Neural cell (in vitro differentiated cells): Measurements from ENCODE around the gene ANKRD33B. TPM values are rescaled to one million over a fixed set of nuclear protein-coding genes. Genes with fewer than 3 reads are reported as not detected.
"Not testable (repeated sequence)": the region's sequence is repeated elsewhere in the genome, so short reads cannot be mapped to it uniquely, and the experiment has no call there.

ENCODE experiments used
- H2AFZ ChIP-seq: fragments of 200-600, 300-800 bp; sonication (generic), shearing (Covaris generic); 2 replicates; pipeline ENCODE4 v1.6.0; 2014; ENCODE audit warnings: low read depth, mild to moderate bottlenecking, antibody characterized with exemption, low read length, moderate library complexity
- H3F3A ChIP-seq: fragments of 200-600 bp; shearing (Covaris generic); 2 replicates; pipeline ENCODE4 v1.6.1; 2016; ENCODE audit warnings: mild to moderate bottlenecking, moderate library complexity, mixed read lengths, antibody characterized with exemption, low read length; ENCODE audit not compliant: insufficient read depth, poor library complexity, severe bottlenecking
- H3K27ac ChIP-seq: fragments of 200-600, 300-800 bp; sonication (generic), shearing (Covaris generic); 2 replicates; pipeline ENCODE4 v1.5.1; 2014; ENCODE audit warnings: mild to moderate bottlenecking, low read length, moderate library complexity
- H3K27me3 ChIP-seq: fragments of 300-800, 200-600 bp; sonication (generic), shearing (Covaris generic); 2 replicates; pipeline ENCODE4 v1.6.0; 2014; ENCODE audit warnings: mild to moderate bottlenecking, low read depth, low read length, moderate library complexity; ENCODE audit not compliant: insufficient read depth
- H3K36me3 ChIP-seq: fragments of 300-800, 200-600 bp; sonication (generic), shearing (Covaris generic); 2 replicates; pipeline ENCODE4 v1.5.1; 2014; ENCODE audit warnings: mild to moderate bottlenecking, antibody characterized with exemption, low read length, moderate library complexity; ENCODE audit not compliant: insufficient read depth
- H3K4me2 ChIP-seq: fragments of 300-800, 200-600 bp; sonication (generic), shearing (Covaris generic); 2 replicates; pipeline ENCODE4 v1.6.0; 2014; ENCODE audit warnings: mild to moderate bottlenecking, low read length
- H3K4me3 ChIP-seq: fragments of 300-800, 200-600 bp; sonication (generic), shearing (Covaris generic); 2 replicates; pipeline ENCODE4 v1.5.1; 2014; ENCODE audit warnings: mild to moderate bottlenecking, low read length, moderate library complexity
- H3K79me2 ChIP-seq: fragments of 200-600 bp; shearing (Covaris generic); replicated peaks from 2 replicates; pipeline ENCODE4 v1.6.0; 2014; ENCODE audit warnings: mild to moderate bottlenecking, low read length, moderate library complexity; ENCODE audit not compliant: insufficient read depth
- H3K9ac ChIP-seq: fragments of 300-800, 200-600 bp; sonication (generic), shearing (Covaris generic); 2 replicates; pipeline ENCODE4 v1.6.1; 2016; ENCODE audit warnings: mild to moderate bottlenecking, low read length, mixed read lengths
- H3K9me2 ChIP-seq: fragments of 200-600 bp; shearing (Covaris generic); 2 replicates; pipeline ENCODE4 v1.6.1; 2016; ENCODE audit warnings: mild to moderate bottlenecking, low read length, mixed read lengths; ENCODE audit not compliant: insufficient read depth
- H3K9me3 ChIP-seq: fragments of 200-600, 300-800 bp; sonication (generic), shearing (Covaris generic); 2 replicates; pipeline ENCODE4 v1.6.1; 2016; ENCODE audit warnings: mild to moderate bottlenecking, mixed run types, low read length, moderate library complexity, mixed read lengths
- H4K20me1 ChIP-seq: fragments of 200-600 bp; shearing (Covaris generic); 2 replicates; pipeline ENCODE4 v1.6.1; 2016; ENCODE audit warnings: mild to moderate bottlenecking, mixed run types; ENCODE audit not compliant: insufficient read depth
- EP300 ChIP-seq: fragments of 450-650 bp; conservative IDR thresholded peaks from 2 replicates; pipeline ENCODE4 v1.6.1; 2014; ENCODE audit warnings: antibody characterized with exemption, mild to moderate bottlenecking, moderate library complexity; ENCODE audit not compliant: poor library complexity, severe bottlenecking
- EZH2 ChIP-seq: fragments of 200-600, 300-800 bp; shearing (Covaris generic), sonication (generic); IDR thresholded peaks from 2 replicates; pipeline ENCODE4 v1.6.1; 2014; ENCODE audit warnings: antibody characterized with exemption, low read length, borderline replicate concordance, mild to moderate bottlenecking; ENCODE audit not compliant: insufficient read depth, poor library complexity, severe bottlenecking
- MXI1 ChIP-seq: fragments of 450-650 bp; conservative IDR thresholded peaks from 2 replicates; pipeline ENCODE4 v1.6.1; 2014; ENCODE audit warnings: antibody characterized with exemption, mild to moderate bottlenecking; ENCODE audit not compliant: poor library complexity, severe bottlenecking
- POLR2AphosphoS5 ChIP-seq: IDR thresholded peaks from 2 replicates; pipeline ENCODE4 v1.6.1; 2012
- RAD21 ChIP-seq: fragments of 450-650 bp; conservative IDR thresholded peaks from 2 replicates; pipeline ENCODE4 v1.6.1; 2014; ENCODE audit warnings: antibody characterized with exemption, mild to moderate bottlenecking, moderate library complexity
- SMC3 ChIP-seq: fragments of 450-650 bp; conservative IDR thresholded peaks from 2 replicates; pipeline ENCODE4 v1.6.1; 2014; ENCODE audit warnings: antibody characterized with exemption, mild to moderate bottlenecking, moderate library complexity; ENCODE audit not compliant: poor library complexity
- TAF1 ChIP-seq: IDR thresholded peaks from 2 replicates; pipeline ENCODE4 v1.6.1; 2012; ENCODE audit warnings: low read depth
- polyA plus RNA-seq: library from polyadenylated mRNA; depleted of rRNA; stranded (reverse); fragments of >200 nt; gene quantifications from 2 replicates; pipeline ENCODE4 v1.2.3, GENCODE V29; 2014
- TF ChIP-seq, protein P1 (sequence below): fragments of 450-650 bp; IDR thresholded peaks from 2 replicates; pipeline ENCODE4 v1.5.1; 2014; ENCODE audit warnings: antibody characterized with exemption, mild to moderate bottlenecking, moderate library complexity; ENCODE audit not compliant: poor library complexity, severe bottlenecking
- TF ChIP-seq, protein P2 (sequence below): IDR thresholded peaks from 2 replicates; pipeline ENCODE4 v1.6.1; 2012; ENCODE audit warnings: borderline replicate concordance

The ANKRD33B gene
- polyA plus RNA-seq, 1 donor from 2014 or later = not detected

GRCh38 chr5:10573487-10574145 is 9.7 kb downstream of the ANKRD33B start:
- Histone ChIP-seq H2AFZ (no peak overlapping the region), H3K9me3 (no peaks in the 10 kb centered on the region), H4K20me1 (no peaks in the 10 kb centered on the region), H3K4me2 (no peak overlapping the region), H3F3A (no peaks in the 10 kb centered on the region), H3K36me3 (no peaks in the 10 kb centered on the region), H3K9ac (no peak overlapping the region), H3K4me3 (no peak overlapping the region), H3K27me3 (no peaks in the 10 kb centered on the region), H3K9me2 (no peaks in the 10 kb centered on the region), H3K27ac (no peak overlapping the region), H3K79me2 (no peaks in the 10 kb centered on the region)
- no peak for TF ChIP-seq TAF1
- no peak for TF ChIP-seq RAD21
- TF ChIP-seq MXI1 = no peak
- TF ChIP-seq, protein P1, sequence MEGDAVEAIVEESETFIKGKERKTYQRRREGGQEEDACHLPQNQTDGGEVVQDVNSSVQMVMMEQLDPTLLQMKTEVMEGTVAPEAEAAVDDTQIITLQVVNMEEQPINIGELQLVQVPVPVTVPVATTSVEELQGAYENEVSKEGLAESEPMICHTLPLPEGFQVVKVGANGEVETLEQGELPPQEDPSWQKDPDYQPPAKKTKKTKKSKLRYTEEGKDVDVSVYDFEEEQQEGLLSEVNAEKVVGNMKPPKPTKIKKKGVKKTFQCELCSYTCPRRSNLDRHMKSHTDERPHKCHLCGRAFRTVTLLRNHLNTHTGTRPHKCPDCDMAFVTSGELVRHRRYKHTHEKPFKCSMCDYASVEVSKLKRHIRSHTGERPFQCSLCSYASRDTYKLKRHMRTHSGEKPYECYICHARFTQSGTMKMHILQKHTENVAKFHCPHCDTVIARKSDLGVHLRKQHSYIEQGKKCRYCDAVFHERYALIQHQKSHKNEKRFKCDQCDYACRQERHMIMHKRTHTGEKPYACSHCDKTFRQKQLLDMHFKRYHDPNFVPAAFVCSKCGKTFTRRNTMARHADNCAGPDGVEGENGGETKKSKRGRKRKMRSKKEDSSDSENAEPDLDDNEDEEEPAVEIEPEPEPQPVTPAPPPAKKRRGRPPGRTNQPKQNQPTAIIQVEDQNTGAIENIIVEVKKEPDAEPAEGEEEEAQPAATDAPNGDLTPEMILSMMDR = no peak
- TF ChIP-seq, protein P2, sequence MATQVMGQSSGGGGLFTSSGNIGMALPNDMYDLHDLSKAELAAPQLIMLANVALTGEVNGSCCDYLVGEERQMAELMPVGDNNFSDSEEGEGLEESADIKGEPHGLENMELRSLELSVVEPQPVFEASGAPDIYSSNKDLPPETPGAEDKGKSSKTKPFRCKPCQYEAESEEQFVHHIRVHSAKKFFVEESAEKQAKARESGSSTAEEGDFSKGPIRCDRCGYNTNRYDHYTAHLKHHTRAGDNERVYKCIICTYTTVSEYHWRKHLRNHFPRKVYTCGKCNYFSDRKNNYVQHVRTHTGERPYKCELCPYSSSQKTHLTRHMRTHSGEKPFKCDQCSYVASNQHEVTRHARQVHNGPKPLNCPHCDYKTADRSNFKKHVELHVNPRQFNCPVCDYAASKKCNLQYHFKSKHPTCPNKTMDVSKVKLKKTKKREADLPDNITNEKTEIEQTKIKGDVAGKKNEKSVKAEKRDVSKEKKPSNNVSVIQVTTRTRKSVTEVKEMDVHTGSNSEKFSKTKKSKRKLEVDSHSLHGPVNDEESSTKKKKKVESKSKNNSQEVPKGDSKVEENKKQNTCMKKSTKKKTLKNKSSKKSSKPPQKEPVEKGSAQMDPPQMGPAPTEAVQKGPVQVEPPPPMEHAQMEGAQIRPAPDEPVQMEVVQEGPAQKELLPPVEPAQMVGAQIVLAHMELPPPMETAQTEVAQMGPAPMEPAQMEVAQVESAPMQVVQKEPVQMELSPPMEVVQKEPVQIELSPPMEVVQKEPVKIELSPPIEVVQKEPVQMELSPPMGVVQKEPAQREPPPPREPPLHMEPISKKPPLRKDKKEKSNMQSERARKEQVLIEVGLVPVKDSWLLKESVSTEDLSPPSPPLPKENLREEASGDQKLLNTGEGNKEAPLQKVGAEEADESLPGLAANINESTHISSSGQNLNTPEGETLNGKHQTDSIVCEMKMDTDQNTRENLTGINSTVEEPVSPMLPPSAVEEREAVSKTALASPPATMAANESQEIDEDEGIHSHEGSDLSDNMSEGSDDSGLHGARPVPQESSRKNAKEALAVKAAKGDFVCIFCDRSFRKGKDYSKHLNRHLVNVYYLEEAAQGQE = no peak
- no peak for TF ChIP-seq SMC3
- TF ChIP-seq EP300 = no peak
- no peak for TF ChIP-seq EZH2
- no peak for TF ChIP-seq POLR2AphosphoS5

GRCh38 chr5:10574879-10575278 is 11.0 kb downstream of the ANKRD33B start:
- not testable (repeated sequence) for H3K27me3 ChIP-seq, H3K4me3 ChIP-seq, H3K4me2 ChIP-seq, H3K79me2 ChIP-seq, H3K9me3 ChIP-seq, H3F3A ChIP-seq, H3K9ac ChIP-seq, H3K9me2 ChIP-seq, H3K36me3 ChIP-seq, H3K27ac ChIP-seq, H2AFZ ChIP-seq, H4K20me1 ChIP-seq
